Measurements from ENCODE around the gene MRPL46. TPM values are rescaled to one million over a fixed set of nuclear protein-coding genes. Genes with fewer than 3 reads are reported as not detected.

Gene MRPL46
- total and polyA plus RNA-seq, 2 experiments from 2014 or later, result 20.9 to 39.1 TPM

DNA sequence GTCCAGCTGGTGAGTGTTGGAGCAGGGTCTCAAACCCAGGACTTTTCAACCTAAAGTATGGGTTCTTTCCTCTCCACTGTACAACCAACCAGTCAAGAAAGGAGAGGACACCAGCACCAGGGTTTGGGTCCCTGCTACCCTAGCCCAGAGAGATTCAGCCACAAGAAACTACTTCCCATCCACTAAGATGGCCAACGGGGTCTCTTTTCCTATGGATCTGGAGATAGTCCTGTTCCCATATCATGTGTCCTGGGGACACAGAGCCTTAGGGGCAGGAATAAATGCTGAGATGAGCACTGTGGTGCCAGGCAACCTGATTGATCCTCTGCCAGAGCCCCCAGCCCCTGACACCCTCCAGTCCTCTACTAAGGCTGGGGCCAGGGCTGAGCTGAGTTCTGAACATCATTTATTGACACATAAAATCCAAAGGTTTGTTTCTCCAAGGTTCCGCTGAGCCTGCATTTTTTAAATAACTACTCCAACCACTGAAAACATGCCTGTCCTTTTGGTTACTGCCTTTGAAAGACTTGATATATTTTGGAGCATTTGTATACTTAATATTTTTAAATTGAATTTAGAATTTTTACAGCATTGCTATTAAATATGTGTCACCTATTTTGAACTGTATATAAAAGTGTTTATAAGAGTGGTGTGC is 26.0 kb downstream of the MRPL46 start:
- H3K27me3 Mint-ChIP-seq (ENCODE audit: insufficient read depth, low read depth, poor library complexity), result peaks cover 2% of the 10 kb centered on the region
- H3K27ac Mint-ChIP-seq, result no peak overlapping the region
- Histone ChIP-seq H3K4me1 (ENCODE audit: insufficient read depth) (no peaks in the 10 kb centered on the region), H3K27me3 (ENCODE audit: insufficient read depth) (no peaks in the 10 kb centered on the region), H3K9me2 (ENCODE audit: insufficient read depth) (no peaks in the 10 kb centered on the region), H3K79me2 (replicated peaks; ENCODE audit: insufficient read depth) (no peaks in the 10 kb centered on the region), H3K36me3 (ENCODE audit: insufficient read depth) (0 out of 2 replicates have a peak, but pooled peaks cover 3% of the 10 kb centered on the region), H3K27ac (ENCODE audit: low read depth) (no peak overlapping the region), H3K4me3 (no peak overlapping the region), H3K4me2 (no peak overlapping the region), H2AFZ (no peak overlapping the region), H3F3A (replicated peaks; ENCODE audit: low read depth) (no peaks in the 10 kb centered on the region), H4K20me1 (replicated peaks; ENCODE audit: insufficient read depth) (no peaks in the 10 kb centered on the region)
- TF ChIP-seq ZNF114 (CRISPR knock-in tag; IDR thresholded peaks at IDR 0.05) (no peak), EZH2phosphoT487 (IDR thresholded peaks at IDR 0.05; ENCODE audit: unreplicated experiment) (no peak), NANOG (IDR thresholded peaks at IDR 0.05; ENCODE audit: borderline replicate concordance) (no peak), CREB1 (CRISPR knock-in tag; IDR thresholded peaks at IDR 0.05; ENCODE audit: low read depth) (no peak), JUNB (IDR thresholded peaks at IDR 0.05; ENCODE audit: unreplicated experiment) (no peak), EZH2 (IDR thresholded peaks at IDR 0.05; ENCODE audit: low read depth, unreplicated experiment) (no peak), STAT1 (IDR thresholded peaks at IDR 0.05; ENCODE audit: unreplicated experiment) (no peak), POLR2AphosphoS5 (IDR thresholded peaks at IDR 0.05; ENCODE audit: low read depth) (no peak), ZNF331 (CRISPR knock-in tag; IDR thresholded peaks at IDR 0.05; ENCODE audit: low read depth) (no peak)
- TF ChIP-seq, protein P1, sequence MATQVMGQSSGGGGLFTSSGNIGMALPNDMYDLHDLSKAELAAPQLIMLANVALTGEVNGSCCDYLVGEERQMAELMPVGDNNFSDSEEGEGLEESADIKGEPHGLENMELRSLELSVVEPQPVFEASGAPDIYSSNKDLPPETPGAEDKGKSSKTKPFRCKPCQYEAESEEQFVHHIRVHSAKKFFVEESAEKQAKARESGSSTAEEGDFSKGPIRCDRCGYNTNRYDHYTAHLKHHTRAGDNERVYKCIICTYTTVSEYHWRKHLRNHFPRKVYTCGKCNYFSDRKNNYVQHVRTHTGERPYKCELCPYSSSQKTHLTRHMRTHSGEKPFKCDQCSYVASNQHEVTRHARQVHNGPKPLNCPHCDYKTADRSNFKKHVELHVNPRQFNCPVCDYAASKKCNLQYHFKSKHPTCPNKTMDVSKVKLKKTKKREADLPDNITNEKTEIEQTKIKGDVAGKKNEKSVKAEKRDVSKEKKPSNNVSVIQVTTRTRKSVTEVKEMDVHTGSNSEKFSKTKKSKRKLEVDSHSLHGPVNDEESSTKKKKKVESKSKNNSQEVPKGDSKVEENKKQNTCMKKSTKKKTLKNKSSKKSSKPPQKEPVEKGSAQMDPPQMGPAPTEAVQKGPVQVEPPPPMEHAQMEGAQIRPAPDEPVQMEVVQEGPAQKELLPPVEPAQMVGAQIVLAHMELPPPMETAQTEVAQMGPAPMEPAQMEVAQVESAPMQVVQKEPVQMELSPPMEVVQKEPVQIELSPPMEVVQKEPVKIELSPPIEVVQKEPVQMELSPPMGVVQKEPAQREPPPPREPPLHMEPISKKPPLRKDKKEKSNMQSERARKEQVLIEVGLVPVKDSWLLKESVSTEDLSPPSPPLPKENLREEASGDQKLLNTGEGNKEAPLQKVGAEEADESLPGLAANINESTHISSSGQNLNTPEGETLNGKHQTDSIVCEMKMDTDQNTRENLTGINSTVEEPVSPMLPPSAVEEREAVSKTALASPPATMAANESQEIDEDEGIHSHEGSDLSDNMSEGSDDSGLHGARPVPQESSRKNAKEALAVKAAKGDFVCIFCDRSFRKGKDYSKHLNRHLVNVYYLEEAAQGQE (IDR thresholded peaks at IDR 0.05; ENCODE audit: unreplicated experiment), result no peak
- TF ChIP-seq, protein P2, sequence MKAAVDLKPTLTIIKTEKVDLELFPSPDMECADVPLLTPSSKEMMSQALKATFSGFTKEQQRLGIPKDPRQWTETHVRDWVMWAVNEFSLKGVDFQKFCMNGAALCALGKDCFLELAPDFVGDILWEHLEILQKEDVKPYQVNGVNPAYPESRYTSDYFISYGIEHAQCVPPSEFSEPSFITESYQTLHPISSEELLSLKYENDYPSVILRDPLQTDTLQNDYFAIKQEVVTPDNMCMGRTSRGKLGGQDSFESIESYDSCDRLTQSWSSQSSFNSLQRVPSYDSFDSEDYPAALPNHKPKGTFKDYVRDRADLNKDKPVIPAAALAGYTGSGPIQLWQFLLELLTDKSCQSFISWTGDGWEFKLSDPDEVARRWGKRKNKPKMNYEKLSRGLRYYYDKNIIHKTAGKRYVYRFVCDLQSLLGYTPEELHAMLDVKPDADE (IDR thresholded peaks at IDR 0.05), result no peak
- TF ChIP-seq, protein P3, sequence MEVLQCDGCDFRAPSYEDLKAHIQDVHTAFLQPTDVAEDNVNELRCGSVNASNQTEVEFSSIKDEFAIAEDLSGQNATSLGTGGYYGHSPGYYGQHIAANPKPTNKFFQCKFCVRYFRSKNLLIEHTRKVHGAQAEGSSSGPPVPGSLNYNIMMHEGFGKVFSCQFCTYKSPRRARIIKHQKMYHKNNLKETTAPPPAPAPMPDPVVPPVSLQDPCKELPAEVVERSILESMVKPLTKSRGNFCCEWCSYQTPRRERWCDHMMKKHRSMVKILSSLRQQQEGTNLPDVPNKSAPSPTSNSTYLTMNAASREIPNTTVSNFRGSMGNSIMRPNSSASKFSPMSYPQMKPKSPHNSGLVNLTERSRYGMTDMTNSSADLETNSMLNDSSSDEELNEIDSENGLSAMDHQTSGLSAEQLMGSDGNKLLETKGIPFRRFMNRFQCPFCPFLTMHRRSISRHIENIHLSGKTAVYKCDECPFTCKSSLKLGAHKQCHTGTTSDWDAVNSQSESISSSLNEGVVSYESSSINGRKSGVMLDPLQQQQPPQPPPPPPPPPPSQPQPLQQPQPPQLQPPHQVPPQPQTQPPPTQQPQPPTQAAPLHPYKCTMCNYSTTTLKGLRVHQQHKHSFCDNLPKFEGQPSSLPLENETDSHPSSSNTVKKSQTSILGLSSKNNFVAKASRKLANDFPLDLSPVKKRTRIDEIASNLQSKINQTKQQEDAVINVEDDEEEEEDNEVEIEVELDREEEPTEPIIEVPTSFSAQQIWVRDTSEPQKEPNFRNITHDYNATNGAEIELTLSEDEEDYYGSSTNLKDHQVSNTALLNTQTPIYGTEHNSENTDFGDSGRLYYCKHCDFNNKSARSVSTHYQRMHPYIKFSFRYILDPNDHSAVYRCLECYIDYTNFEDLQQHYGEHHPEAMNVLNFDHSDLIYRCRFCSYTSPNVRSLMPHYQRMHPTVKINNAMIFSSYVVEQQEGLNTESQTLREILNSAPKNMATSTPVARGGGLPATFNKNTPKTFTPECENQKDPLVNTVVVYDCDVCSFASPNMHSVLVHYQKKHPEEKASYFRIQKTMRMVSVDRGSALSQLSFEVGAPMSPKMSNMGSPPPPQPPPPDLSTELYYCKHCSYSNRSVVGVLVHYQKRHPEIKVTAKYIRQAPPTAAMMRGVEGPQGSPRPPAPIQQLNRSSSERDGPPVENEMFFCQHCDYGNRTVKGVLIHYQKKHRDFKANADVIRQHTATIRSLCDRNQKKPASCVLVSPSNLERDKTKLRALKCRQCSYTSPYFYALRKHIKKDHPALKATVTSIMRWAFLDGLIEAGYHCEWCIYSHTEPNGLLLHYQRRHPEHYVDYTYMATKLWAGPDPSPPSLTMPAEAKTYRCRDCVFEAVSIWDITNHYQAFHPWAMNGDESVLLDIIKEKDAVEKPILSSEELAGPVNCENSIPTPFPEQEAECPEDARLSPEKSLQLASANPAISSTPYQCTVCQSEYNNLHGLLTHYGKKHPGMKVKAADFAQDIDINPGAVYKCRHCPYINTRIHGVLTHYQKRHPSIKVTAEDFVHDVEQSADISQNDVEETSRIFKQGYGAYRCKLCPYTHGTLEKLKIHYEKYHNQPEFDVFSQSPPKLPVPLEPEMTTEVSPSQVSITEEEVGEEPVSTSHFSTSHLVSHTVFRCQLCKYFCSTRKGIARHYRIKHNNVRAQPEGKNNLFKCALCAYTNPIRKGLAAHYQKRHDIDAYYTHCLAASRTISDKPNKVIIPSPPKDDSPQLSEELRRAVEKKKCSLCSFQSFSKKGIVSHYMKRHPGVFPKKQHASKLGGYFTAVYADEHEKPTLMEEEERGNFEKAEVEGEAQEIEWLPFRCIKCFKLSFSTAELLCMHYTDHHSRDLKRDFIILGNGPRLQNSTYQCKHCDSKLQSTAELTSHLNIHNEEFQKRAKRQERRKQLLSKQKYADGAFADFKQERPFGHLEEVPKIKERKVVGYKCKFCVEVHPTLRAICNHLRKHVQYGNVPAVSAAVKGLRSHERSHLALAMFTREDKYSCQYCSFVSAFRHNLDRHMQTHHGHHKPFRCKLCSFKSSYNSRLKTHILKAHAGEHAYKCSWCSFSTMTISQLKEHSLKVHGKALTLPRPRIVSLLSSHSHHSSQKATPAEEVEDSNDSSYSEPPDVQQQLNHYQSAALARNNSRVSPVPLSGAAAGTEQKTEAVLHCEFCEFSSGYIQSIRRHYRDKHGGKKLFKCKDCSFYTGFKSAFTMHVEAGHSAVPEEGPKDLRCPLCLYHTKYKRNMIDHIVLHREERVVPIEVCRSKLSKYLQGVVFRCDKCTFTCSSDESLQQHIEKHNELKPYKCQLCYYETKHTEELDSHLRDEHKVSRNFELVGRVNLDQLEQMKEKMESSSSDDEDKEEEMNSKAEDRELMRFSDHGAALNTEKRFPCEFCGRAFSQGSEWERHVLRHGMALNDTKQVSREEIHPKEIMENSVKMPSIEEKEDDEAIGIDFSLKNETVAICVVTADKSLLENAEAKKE (CRISPR knock-in tag; IDR thresholded peaks at IDR 0.05), result no peak
- TF ChIP-seq, protein P4, sequence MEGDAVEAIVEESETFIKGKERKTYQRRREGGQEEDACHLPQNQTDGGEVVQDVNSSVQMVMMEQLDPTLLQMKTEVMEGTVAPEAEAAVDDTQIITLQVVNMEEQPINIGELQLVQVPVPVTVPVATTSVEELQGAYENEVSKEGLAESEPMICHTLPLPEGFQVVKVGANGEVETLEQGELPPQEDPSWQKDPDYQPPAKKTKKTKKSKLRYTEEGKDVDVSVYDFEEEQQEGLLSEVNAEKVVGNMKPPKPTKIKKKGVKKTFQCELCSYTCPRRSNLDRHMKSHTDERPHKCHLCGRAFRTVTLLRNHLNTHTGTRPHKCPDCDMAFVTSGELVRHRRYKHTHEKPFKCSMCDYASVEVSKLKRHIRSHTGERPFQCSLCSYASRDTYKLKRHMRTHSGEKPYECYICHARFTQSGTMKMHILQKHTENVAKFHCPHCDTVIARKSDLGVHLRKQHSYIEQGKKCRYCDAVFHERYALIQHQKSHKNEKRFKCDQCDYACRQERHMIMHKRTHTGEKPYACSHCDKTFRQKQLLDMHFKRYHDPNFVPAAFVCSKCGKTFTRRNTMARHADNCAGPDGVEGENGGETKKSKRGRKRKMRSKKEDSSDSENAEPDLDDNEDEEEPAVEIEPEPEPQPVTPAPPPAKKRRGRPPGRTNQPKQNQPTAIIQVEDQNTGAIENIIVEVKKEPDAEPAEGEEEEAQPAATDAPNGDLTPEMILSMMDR (conservative IDR thresholded peaks at IDR 0.05; ENCODE audit: low read depth in 2 of 2), result no peak
- peaks cover 8% of the 10 kb centered on the region for H3K4me1 Mint-ChIP-seq
- no peak for ATAC-seq
- H3K9me3 Mint-ChIP-seq, result peaks cover 13% of the 10 kb centered on the region
- H3K4me3 Mint-ChIP-seq, result no peak overlapping the region
- no peaks in the 10 kb centered on the region for H3K36me3 Mint-ChIP-seq (ENCODE audit: low read depth)
- no peak for DNase-seq (ENCODE audit: low spot score)
